Measurements from ENCODE around the gene LYZL1.

DNA sequence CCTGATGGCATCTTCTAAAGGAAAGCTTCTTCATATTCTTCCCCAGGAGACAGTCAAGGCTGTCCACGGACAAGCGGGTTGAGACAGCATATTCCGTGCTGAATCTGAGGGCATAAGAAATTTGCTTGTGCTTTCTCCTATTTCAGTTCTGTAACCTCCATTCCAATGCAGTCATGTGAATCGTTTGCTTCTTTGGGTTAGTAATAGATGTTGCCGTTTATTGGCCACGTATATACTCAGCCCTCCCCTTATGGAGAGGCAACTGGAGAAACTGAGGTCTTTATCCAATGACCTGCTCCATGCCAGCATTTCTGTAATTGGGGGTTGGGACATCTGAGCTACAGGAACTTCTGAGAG lies 38.9 kb downstream of the LYZL1 start:
- TF ChIP-seq, protein P1, sequence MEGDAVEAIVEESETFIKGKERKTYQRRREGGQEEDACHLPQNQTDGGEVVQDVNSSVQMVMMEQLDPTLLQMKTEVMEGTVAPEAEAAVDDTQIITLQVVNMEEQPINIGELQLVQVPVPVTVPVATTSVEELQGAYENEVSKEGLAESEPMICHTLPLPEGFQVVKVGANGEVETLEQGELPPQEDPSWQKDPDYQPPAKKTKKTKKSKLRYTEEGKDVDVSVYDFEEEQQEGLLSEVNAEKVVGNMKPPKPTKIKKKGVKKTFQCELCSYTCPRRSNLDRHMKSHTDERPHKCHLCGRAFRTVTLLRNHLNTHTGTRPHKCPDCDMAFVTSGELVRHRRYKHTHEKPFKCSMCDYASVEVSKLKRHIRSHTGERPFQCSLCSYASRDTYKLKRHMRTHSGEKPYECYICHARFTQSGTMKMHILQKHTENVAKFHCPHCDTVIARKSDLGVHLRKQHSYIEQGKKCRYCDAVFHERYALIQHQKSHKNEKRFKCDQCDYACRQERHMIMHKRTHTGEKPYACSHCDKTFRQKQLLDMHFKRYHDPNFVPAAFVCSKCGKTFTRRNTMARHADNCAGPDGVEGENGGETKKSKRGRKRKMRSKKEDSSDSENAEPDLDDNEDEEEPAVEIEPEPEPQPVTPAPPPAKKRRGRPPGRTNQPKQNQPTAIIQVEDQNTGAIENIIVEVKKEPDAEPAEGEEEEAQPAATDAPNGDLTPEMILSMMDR (IDR thresholded peaks at IDR 0.05): no peak
- TF ChIP-seq, protein P2, sequence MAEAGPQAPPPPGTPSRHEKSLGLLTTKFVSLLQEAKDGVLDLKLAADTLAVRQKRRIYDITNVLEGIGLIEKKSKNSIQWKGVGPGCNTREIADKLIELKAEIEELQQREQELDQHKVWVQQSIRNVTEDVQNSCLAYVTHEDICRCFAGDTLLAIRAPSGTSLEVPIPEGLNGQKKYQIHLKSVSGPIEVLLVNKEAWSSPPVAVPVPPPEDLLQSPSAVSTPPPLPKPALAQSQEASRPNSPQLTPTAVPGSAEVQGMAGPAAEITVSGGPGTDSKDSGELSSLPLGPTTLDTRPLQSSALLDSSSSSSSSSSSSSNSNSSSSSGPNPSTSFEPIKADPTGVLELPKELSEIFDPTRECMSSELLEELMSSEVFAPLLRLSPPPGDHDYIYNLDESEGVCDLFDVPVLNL (CRISPR knock-in tag; IDR thresholded peaks at IDR 0.05; ENCODE audit: borderline replicate concordance, low read depth): no peak
- TF ChIP-seq, protein P3, sequence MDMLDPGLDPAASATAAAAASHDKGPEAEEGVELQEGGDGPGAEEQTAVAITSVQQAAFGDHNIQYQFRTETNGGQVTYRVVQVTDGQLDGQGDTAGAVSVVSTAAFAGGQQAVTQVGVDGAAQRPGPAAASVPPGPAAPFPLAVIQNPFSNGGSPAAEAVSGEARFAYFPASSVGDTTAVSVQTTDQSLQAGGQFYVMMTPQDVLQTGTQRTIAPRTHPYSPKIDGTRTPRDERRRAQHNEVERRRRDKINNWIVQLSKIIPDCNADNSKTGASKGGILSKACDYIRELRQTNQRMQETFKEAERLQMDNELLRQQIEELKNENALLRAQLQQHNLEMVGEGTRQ (CRISPR knock-in tag; IDR thresholded peaks at IDR 0.05): no peak
- TF ChIP-seq, protein P4, sequence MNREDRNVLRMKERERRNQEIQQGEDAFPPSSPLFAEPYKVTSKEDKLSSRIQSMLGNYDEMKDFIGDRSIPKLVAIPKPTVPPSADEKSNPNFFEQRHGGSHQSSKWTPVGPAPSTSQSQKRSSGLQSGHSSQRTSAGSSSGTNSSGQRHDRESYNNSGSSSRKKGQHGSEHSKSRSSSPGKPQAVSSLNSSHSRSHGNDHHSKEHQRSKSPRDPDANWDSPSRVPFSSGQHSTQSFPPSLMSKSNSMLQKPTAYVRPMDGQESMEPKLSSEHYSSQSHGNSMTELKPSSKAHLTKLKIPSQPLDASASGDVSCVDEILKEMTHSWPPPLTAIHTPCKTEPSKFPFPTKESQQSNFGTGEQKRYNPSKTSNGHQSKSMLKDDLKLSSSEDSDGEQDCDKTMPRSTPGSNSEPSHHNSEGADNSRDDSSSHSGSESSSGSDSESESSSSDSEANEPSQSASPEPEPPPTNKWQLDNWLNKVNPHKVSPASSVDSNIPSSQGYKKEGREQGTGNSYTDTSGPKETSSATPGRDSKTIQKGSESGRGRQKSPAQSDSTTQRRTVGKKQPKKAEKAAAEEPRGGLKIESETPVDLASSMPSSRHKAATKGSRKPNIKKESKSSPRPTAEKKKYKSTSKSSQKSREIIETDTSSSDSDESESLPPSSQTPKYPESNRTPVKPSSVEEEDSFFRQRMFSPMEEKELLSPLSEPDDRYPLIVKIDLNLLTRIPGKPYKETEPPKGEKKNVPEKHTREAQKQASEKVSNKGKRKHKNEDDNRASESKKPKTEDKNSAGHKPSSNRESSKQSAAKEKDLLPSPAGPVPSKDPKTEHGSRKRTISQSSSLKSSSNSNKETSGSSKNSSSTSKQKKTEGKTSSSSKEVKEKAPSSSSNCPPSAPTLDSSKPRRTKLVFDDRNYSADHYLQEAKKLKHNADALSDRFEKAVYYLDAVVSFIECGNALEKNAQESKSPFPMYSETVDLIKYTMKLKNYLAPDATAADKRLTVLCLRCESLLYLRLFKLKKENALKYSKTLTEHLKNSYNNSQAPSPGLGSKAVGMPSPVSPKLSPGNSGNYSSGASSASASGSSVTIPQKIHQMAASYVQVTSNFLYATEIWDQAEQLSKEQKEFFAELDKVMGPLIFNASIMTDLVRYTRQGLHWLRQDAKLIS (CRISPR knock-in tag; IDR thresholded peaks at IDR 0.05; ENCODE audit: borderline replicate concordance): no peak
- TF ChIP-seq SP1 (CRISPR knock-in tag; conservative IDR thresholded peaks at IDR 0.05): no peak
- no peak for TF ChIP-seq CBFB (CRISPR knock-in tag; IDR thresholded peaks at IDR 0.05; ENCODE audit: low read depth)
